ENCODE data around the gene WDR7.

The WDR7 gene

DNA sequence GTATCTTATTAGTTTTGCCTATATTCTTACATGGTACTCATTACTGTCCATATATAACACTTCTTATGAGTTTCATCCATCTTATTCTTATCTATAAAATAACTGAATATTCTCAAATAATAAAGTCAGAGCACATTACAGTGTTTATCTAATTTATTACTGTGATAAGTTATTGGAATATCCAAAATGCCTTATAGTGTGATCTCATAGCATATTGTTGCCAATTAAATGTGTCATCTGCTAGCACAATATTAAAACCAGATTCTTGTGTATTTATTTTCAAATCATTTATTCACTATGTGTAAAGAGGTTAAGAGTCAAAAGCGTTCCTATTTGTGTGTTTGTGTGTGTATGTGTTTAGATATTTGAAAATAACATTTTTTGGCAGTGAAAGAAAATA is 151.9 kb downstream of the WDR7 start:
- no peak for DNase-seq (ENCODE audit: low read depth, low spot score)

GRCh38 chr18:56804395-56804794 is 153.2 kb downstream of the WDR7 start:
- DNase-seq (ENCODE audit: low read depth, low spot score) = no peak

DNA sequence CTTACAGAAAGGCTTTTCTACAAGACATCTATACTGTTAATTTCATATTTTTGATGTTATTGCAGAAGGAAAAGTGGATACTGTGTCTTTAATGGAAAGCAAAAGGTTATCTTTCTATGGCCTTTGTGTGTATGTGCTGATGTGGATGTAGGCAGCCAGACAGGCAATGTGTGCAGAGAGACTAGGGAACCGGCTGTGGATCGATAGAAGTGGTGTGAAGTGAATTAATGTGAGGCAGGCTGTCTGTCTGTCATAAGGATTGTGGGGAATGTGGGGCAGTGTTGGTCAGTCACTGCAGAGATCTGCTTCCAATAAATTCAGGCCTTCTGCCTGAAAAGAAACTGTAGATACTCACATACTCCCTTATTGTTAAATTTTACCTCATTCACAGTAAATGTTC is 156.7 kb downstream of the WDR7 start:
- DNase-seq (ENCODE audit: low read depth, low spot score) = no peak

DNA sequence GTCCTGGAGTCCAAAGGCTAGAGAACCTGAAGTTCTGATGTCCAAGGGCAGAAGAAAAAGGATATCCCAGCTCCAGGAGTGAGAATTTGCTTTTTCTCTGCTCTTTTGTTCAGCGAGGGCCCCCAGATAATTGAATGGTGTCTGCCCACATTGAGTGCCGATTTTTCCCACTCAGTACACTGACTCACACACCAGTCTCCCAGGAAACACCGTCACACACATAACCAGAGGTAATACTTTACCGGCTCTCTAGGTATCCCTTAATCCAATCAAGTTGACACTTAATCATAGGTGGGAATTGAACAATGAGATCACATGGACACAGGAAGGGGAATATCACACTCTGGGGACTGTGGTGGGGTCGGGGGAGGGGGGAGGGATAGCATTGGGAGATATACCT is 161.5 kb downstream of the WDR7 start:
- no peak for DNase-seq (ENCODE audit: low read depth, low spot score)

DNA sequence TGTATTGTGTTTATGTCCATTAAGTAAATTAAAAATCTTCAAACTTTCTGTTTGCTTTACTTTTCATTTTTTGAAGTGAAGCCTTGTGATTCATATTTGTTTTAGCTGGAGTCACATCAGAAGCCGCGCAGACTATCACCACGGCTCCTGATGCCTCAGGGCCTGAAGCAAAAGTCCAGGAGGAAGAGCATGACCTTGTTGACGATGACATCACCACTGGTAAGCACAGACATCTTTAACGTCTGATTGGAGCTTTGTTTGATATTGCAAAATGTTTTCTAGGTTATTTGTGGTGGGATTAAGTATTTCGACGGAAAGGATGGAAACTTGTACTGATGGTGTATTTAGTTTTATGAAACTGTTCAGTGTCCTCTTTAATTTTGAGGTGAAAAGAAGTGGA is 164.8 kb downstream of the WDR7 start:
- no peak for DNase-seq (ENCODE audit: low read depth, low spot score)

GRCh38 chr18:56823986-56824565 is 172.9 kb downstream of the WDR7 start:
- DNase-seq (ENCODE audit: low read depth, low spot score) = no peak

- DNase-seq (ENCODE audit: low read depth, low spot score) = no peak
Observed at GRCh38 chr18:56825321-56825720, 174.2 kb downstream of the WDR7 start.

DNA sequence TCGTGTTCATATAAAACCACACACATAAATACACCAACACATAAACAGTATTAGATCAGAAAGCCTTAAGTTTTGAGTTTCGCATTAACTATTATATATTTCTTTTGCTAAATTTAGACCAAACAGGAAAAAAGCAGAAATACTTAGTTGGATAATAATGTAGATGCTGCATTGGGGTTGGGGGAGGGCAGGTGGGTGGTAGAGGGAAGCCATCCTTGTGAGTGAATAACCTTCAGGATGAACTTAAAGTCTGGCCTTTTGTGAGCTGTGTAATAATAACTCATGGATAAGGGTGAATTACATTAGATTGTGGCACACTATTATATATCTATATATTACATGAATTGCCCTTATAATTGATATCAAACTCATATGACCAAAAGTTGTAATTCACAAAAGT is 174.7 kb downstream of the WDR7 start:
- no peak for DNase-seq (ENCODE audit: low read depth, low spot score)

DNA sequence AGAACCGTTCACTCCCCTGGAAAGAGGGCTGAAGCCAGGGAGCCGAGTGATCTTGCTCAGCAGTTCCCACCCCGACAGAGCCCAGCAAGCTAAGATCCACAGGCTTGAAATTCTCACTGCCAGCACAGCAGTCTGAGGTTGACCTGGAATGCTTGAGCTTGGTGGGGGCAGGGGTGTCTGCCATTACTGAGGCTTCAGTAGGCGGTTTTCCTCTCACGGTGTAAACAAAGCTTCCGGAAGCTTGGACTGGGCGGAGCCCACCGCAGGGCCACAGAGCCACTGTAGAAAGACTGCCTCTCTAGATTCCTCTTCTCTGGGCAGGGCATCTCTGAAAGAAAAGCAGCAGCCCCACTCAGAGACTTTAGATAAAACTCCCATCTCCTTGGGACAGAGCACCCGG is 180.8 kb downstream of the WDR7 start:
- peak; percentile 87 for DNase-seq (ENCODE audit: low read depth, low spot score)

DNA sequence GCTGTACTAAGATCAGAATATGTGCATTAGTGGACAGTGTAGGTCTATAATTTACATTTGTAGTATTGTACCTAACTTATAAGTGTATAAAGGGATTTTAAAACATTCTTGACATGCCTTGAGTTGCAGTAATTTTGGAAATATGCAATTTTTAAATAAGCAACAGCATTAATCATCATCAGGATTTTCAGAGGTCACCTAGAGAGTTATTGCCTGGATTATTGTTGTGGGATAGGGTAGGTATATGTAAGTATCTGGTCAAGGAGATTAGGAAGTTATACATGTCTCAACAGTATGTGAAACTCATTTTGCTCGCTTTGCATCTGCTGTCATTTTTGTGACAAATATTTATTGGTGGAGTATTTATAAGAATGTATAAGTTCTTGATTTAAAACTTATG is 184.2 kb downstream of the WDR7 start:
- DNase-seq (ENCODE audit: low read depth, low spot score) = no peak

GRCh38 chr18:56836173-56836572 is 185.0 kb downstream of the WDR7 start:
- DNase-seq (ENCODE audit: low read depth, low spot score) = peak; percentile 48

DNA sequence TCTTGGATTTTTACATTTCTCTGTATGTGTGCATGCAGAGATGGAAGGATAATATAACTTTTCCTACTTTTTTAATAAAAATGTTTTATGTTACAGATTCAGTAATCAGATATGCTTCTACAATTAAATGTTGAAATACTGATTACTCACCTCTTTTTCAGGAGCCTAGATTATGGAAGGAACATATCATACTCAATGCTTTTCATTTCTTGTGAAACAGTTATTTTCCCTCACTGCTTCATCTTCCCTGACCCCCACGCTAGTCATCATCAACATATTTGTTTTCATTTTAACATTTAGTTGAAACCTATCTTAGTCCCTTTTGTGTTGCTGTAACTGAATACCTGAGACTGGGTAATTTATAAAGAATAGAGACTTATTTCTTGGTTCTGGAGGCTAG is 190.7 kb downstream of the WDR7 start:
- DNase-seq (ENCODE audit: low read depth, low spot score) = no peak

- DNase-seq (ENCODE audit: low read depth, low spot score) = no peak
Observed at GRCh38 chr18:56843241-56843640, 192.1 kb downstream of the WDR7 start.

- DNase-seq (ENCODE audit: low read depth, low spot score) = no peak
Observed at GRCh38 chr18:56844556-56844955, 193.4 kb downstream of the WDR7 start.

DNA sequence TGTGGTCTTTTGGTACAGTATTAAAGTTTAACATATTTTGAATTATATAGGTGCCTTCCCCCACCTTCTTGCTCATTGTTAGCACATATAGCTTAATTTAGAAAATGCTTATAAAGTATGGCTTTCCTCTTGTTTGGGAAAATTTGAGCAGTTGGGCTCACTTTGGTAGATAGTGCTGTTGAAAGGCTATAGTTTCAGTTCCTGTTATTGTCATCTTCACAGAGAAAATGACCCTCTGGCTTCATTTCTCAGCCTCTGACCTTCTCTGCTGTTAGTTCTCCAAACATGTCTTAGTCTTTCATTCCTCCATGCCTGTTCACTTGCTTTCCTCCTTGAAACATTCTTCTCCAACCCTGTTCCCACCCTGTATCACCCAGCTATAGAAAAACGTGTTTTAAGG is 200.6 kb downstream of the WDR7 start:
- DNase-seq (ENCODE audit: low read depth, low spot score) = no peak

DNA sequence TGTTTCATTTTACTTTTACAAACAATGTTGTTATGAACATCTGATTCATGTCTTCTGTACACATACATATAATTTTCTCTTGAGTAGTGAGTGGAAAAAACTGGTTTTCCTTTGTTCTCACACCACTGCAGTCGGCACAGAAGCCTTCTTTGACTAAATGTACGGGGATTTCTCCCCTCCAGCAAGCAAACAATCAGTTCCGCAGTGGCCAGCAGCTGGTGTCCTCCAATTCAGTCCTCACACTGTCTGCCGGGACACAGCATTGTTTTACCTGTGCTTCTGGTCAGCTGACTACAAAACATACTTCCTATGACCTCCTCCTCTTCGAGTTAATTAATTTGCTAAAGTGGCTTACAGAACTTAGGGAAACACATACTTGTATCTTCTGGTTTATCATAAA is 202.8 kb downstream of the WDR7 start:
- DNase-seq (ENCODE audit: low read depth, low spot score) = no peak

- DNase-seq (ENCODE audit: low read depth, low spot score) = no peak
Observed at GRCh38 chr18:56861244-56861643, 210.1 kb downstream of the WDR7 start.

GRCh38 chr18:56869189-56869777 is 218.1 kb downstream of the WDR7 start:
- DNase-seq (ENCODE audit: low read depth, low spot score) = no peak

- no peak for DNase-seq (ENCODE audit: low read depth, low spot score)
Observed at GRCh38 chr18:56870982-56871381, 219.8 kb downstream of the WDR7 start.

DNA sequence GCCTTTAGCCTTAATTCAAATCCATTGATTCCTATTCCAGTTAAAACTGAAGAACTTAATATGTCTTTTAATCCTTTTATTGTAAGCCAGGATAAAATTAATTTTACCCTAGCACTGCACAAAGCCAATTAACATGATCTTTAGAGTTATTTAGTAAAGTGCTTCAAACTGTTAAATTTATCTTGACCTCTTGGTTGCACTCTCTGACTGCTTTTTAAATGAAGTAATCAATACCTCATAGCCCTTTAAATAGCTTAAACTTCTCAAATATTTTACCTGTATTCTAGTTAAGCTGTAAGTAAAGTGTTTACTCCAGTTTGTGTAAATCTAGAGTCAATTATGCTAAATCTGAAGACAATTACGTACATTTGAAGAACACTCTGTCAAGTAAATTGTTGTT is 221.0 kb downstream of the WDR7 start:
- DNase-seq (ENCODE audit: low read depth, low spot score) = no peak

- peak; percentile 78 for DNase-seq (ENCODE audit: low read depth, low spot score)
Observed at GRCh38 chr18:56873441-56874140, 222.4 kb downstream of the WDR7 start.

- no peak for DNase-seq (ENCODE audit: low read depth, low spot score)
Observed at GRCh38 chr18:56878711-56879110, 227.6 kb downstream of the WDR7 start.

DNA sequence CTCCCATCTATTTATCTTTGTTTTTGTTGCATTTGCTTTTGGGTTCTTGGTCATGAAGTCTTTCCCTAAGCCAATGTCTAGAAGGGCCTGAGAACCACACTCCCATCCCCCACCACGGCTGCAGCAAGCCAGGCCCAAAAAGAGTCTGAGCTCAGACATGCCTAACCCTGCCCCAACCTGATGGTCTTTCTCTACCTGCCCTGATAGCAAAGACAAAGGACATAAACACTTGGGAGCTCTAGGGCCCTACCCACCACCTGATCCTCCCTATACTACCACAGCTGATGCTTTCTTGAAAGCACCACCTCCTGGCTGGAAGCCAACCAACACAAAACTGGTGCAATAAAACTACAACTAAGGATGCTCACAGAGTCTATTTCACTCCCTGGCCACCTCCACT is 233.4 kb downstream of the WDR7 start:
- DNase-seq (ENCODE audit: low read depth, low spot score) = no peak
